Amniotic epithelial cell (primary cell): ENCODE measurements around the gene MLLT6.

Source experiments
- DNase-seq: peaks from one replicate; pipeline ENCODE4 v3.0.0-alpha.2; 2010; ENCODE audit warnings: low read depth

MLLT6 gene

DNA sequence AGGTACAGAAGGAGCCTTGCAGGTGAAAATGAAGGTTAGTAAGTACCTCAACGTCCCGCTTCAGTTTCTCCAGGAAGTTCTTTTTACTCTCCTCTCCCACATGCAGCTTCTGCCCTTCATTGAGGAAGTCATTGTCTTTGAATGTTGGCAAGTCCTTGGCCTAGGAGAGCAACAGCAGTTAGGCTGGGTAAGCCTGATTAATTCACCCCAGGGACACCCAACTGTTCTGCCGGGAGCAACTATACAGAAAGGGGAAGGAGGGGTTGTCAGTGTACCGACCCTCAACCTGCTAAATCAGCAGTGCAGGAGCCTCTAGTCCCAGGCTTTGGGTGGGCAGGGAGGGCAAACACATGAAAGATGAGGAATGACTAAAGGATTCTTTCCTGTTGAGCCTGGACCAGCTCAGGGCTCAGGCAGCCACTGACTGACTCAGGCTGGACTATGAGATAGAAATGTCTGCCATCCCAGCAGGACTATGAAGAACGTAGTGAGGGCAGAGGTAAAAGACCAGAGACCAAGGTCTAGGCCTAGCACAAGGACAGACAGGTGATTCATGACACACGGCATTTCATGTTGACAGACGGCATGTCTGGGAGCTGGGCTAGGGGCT is 72.7 kb downstream of the MLLT6 start:
- DNase-seq, result no peak
